Testis (tissue), 2 donors: ENCODE measurements around the gene VWA5B1.

ENCODE experiments used
- POLR2A ChIP-seq: fragments of 450-650 bp; IDR thresholded peaks from one replicate; pipeline ENCODE4 v1.6.1; 2017; ENCODE audit warnings: antibody characterized with exemption, mild to moderate bottlenecking, moderate library complexity
- TF ChIP-seq, protein P1 (sequence below), 3 experiments: fragments of 450-650 bp in 2 of 3; fragments of 200-600 bp in 1 of 3; sonication (generic) in 1 of 3; IDR thresholded peaks; one replicate each; pipeline ENCODE4 v1.5.1; 2016 to 2019; ENCODE audit warnings: antibody characterized with exemption in 3 of 3, mild to moderate bottlenecking in 2 of 3, moderate library complexity in 1 of 3

DNA sequence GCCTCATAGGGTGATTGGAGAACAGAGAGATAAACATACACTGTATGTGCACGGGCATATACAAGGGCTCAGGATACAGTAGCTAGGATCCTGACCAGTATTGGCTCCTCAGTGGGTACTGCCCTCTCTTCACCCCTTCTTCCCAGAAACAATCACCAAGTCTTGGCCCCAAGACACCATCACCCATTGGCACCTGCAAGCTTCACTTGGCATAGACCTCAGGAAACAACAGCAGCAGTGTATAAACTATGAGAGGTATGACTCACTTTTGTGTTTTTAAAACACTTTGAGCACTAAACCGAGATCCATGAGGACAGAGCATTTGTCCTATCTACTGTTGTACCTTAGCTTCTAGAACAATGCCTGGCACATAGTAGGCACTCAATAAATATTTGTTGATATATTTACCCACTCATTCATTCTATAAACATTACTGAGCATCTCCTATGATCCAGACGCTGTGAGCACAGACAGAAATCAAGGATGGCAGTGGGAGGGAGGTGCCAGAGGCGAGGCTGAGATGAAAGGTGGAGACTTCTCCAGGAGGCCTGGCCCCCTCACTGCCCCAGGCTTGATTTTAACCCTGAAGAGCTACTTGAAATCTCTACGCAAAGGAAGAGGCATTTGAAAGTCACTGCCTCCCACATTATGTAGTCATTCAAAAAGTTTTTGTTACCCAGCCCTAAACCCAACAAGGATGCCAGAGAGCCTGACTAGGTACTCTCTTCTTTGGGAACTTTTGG lies 100.1 kb downstream of the VWA5B1 start:
- no peak for TF ChIP-seq POLR2A
- TF ChIP-seq, protein P1, sequence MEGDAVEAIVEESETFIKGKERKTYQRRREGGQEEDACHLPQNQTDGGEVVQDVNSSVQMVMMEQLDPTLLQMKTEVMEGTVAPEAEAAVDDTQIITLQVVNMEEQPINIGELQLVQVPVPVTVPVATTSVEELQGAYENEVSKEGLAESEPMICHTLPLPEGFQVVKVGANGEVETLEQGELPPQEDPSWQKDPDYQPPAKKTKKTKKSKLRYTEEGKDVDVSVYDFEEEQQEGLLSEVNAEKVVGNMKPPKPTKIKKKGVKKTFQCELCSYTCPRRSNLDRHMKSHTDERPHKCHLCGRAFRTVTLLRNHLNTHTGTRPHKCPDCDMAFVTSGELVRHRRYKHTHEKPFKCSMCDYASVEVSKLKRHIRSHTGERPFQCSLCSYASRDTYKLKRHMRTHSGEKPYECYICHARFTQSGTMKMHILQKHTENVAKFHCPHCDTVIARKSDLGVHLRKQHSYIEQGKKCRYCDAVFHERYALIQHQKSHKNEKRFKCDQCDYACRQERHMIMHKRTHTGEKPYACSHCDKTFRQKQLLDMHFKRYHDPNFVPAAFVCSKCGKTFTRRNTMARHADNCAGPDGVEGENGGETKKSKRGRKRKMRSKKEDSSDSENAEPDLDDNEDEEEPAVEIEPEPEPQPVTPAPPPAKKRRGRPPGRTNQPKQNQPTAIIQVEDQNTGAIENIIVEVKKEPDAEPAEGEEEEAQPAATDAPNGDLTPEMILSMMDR (IDR thresholded peaks at IDR 0.05): no peak
